Activated CD4-positive, alpha-beta T cell treated with anti-CD3 and anti-CD28 coated beads, Interleukin-2, Interleukin-4, amounts not matched to agents 100 ng/mL and 50 ng/mL, durations not matched to agents 16 hours and 8 hours (primary cell): Measurements from ENCODE around the gene SH3RF2.
"Not testable (repeated sequence)": the region's sequence is repeated elsewhere in the genome, so short reads cannot be mapped to it uniquely, and the experiment has no call there.

Experiments used
- DNase-seq: peaks from one replicate; pipeline ENCODE4 v3.0.0-alpha.2; 2020; ENCODE audit warnings: low spot score

SH3RF2 gene

DNA sequence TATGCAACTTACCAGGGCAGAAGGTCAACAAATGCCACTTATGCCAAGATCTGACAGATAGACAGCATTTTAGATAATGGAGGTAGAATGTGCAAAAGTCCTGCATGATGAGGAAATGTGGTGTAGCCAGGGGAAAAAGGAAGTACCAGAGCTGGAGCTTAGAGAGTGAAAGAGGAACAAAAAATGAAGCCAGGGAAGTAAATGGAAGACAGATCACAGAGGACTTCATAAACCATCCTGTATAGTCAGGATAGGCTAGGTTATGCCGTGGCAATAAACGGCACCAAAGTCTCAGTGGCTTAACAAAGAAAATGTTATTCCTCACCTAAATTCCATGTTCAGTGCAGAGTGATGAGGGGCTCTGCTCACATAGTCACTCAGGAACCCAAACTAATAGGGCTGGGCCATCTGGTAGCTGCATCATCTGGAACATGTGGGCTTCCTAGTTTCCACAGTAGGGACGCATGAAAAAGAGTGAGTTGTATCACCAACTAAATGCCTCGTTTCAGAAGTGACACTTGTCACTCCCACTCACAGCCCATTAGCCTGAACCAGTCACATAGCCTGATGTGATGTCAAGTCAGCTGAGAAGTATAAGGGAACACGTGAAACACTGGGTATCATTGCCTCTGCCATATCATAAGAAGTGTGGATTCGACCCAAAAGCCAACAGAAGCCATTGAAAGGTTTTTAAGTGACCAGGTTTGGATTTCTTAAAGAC, 70.3 kb downstream of the SH3RF2 start:
- DNase-seq = no peak

- no peak for DNase-seq
These were observed 70.9 kb downstream of the SH3RF2 start for GRCh38 chr5:146007270-146007669.

DNA sequence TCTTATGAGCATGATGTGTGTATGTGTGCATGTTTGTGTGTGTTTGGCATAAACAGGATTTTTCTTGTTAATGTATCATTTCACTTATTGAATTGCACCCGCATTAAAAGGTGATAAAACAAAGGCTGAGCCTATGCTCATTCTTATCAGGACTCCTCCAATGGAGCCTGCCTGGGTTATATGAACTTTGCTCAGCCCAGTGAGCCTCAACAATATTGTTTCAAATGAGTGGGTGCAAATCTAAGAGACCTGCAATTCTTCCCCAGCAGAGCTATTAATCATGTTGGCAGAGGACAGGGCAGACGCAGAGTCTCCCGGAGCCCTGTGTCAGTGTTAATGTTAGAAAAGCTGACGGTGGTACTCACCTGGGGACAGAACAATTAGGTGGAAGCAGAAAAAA, 71.6 kb downstream of the SH3RF2 start:
- no peak for DNase-seq

GRCh38 chr5:146009020-146009419, 72.6 kb downstream of the SH3RF2 start:
- DNase-seq = no peak

- not testable (repeated sequence) for DNase-seq
These were observed 74.1 kb downstream of the SH3RF2 start for GRCh38 chr5:146010447-146010846.

- DNase-seq = no peak
These were observed 77.4 kb downstream of the SH3RF2 start for GRCh38 chr5:146013761-146014160.

- no peak for DNase-seq
These were observed 78.6 kb downstream of the SH3RF2 start for GRCh38 chr5:146015001-146015400.

DNA sequence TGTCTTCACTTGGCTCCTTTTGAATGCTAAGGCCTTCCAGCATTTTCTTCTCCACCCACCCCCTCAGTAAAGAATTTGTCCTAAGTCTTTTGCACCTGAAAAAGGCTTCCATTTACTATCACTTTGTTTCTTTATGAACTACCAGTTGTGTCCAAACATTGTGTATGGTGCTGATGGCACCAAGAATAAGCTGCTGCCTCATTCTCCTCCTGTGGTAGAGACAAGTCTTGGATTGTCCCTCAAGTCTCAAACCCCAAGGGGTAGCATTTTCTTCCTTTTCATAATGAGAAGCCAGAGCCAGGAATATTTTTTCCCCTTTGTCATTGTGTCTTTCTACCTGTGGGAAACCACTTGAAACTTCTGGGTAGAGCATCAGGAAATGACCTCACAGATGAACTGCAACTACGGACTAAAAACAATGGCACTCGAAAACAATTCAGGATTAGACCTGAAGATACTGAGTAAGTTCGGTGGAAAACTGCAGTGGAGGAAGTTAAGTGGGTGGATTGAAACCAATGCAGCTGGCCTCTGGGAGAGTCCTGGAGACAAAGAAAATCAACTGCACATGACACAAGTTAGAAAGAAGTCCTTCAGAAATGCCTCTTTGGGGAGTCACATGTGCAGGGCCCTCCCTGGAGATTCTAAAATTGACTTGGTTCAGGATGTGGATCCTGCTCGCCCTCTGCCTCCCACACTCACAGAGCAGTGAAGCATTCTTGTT, 80.5 kb downstream of the SH3RF2 start:
- no peak for DNase-seq

GRCh38 chr5:146018514-146019375, 82.4 kb downstream of the SH3RF2 start:
- DNase-seq = no peak

- no peak for DNase-seq
These were observed 83.7 kb downstream of the SH3RF2 start for GRCh38 chr5:146020100-146020499.

DNA sequence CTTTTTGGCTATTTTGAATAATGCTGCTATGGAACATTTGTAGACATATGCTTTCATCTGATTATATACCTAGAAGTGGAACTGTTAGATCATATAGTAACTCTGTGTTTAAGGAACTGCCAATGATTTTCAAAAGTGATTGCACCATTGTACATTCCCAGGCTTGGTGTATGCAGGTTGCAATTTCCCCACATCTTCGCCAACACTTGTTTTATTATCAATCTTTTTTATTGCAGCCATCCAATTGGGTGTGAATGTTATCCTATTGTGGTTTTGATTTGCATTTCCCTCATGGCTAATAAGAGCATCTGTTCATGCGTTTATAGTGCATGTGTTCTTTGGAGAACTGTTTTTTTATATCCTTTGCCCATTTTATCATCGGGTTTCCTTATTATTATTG, 87.7 kb downstream of the SH3RF2 start:
- DNase-seq = no peak

- DNase-seq = no peak
These were observed 88.8 kb downstream of the SH3RF2 start for GRCh38 chr5:146025114-146025680.

GRCh38 chr5:146025681-146026080, 89.3 kb downstream of the SH3RF2 start:
- DNase-seq = no peak

DNA sequence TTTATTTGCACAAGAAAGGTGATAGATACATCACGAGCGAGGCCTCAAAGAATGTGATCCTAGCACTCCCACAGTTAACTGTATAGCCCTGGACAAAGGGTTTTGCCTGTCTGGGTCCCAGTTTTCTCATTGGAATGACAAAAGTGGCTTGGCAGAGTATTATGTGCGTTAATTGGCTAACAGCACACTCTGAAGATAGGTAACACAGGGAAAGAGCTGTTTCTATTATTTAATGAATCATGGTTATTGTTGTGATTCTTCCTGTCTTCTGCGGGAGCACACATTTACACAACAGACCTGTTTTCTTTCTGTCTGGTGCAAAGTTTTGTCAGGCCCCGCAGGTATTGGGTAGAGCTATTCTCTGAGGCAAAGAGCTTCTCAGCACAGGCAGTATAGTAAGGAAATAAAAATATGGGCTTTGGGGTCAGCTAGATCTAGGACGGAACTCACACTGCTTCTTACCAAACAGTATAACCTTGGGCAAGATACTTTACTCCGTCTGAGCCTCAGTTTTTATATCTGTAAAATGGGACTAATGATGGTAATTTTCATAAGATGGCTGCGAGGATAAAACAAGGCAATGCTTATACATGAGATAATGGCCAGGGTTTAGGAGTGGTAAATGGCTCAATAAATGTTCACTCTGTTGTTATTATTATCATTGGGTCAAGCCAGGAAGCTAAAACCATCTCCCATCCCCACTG, 90.1 kb downstream of the SH3RF2 start:
- no peak for DNase-seq

DNA sequence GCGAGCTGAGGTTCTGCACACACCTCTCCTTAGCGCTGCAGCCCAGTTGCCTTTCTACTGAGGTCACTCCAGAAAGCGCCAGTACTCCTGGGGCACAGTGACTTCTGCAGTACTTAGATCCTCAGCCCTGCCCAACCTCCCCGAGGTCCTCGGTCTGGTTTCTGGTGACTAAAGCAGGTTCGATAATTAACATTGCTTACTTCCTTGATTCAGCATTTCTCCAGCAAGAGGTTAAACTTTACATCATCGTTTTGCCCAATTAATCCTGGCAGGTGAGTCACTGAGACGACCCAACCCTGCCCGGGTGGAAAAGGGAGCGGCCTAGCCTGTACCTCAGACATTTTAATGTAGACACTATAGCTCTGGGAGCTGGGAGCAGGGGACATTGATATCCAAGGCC, 91.4 kb downstream of the SH3RF2 start:
- DNase-seq = no peak

- DNase-seq = no peak
These were observed 96.5 kb downstream of the SH3RF2 start for GRCh38 chr5:146032911-146033310.

- no peak for DNase-seq
These were observed 97.7 kb downstream of the SH3RF2 start for GRCh38 chr5:146034127-146034526.

DNA sequence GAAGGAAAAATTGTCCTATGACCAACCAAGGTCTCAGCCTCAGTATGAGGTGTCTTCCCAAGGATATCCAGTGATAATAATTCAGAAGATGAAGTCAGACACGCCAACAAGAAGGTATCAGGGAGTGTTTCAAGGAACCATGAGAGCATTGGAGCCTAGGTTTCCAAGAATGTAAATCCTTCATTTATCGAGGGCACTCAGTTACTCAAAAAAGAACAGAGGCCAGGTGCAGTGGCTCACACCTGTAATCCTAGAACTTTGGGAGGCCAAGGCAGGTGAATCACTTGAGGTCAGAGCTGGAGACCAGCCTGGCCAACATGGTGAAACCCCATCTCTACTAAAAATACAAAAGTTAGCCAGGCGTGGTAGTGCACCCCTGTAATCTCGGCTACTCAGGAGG, 98.2 kb downstream of the SH3RF2 start:
- no peak for DNase-seq

DNA sequence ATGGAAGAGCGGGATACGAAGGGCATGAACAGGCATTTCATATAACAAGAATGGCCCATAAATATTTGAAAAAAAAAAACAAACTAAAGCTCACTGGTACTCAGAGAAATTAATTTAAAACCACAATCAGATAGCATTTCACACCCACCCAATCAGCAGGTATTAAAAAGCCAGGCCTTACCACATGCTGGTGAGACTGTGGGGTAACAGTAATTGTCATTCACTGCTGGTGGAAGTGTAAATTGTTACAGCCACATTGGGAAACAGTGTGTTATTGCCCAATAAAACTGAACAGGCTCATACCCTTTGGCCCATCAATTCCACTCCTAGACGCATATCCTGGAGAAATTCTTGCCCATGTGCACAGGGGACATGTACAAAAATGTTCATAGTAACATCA, 103.0 kb downstream of the SH3RF2 start:
- DNase-seq = no peak

- DNase-seq = no peak
These were observed 104.1 kb downstream of the SH3RF2 start for GRCh38 chr5:146040527-146040926.

DNA sequence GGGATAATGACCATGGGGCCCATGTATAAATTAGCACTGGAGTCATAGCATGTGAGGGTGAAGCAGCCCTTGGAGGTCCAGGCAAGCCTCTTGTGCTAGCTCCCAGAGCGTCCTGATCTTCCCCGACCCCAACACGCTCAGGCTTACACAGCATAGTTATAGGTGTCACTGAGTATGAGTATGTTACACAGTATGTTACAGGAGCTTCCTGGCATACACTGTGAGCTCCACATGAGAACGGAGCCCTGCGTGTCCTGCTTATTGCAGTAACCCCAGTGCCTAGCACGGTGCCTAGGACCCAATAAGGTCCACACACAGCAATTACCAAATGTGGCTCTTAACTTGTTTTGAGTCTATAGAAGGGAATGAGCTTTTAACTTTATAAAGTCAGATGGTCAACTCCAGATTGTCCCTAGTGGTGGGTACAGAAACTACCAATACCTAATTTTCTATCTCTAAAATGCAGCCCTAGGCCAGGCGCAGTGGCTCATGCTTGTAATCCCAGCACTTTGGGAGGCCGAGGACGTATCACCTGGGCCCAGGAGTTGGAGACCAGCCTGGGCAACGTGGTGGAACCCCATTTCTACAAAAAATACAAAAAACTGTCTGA, 104.9 kb downstream of the SH3RF2 start:
- DNase-seq = peak; percentile 9
